ENCODE results near the gene ZNF75A. TPM values are rescaled to one million over a fixed set of nuclear protein-coding genes. Genes with fewer than 3 reads are reported as not detected.

The ZNF75A gene
- total RNA-seq, 1 experiment from 2014 or later, result 15.9 TPM

- no peak for TF ChIP-seq EZH2phosphoT487 (IDR thresholded peaks at IDR 0.05; ENCODE audit: borderline replicate concordance, low read length)
- no peak for TF ChIP-seq CTCF (conservative IDR thresholded peaks at IDR 0.05; ENCODE audit: low read depth, low read length)
- TF ChIP-seq EZH2 (IDR thresholded peaks at IDR 0.05; ENCODE audit: low read length, unreplicated experiment), result no peak
- CTCF ChIA-PET, result no interaction called here
- Histone ChIP-seq H3K4me2 (ENCODE audit: low read length) (no peak overlapping the region), H3K27ac (ENCODE audit: low read length) (no peak overlapping the region), H3K36me3 (ENCODE audit: low read depth, low read length) (peaks cover 34% of the 10 kb centered on the region), H3K4me1 (ENCODE audit: insufficient read depth, low read length) (no peaks in the 10 kb centered on the region), H3K79me2 (ENCODE audit: low read length) (0 out of 2 replicates have a peak, but pooled peaks cover 7% of the 10 kb centered on the region), H3K9me2 (replicated peaks; ENCODE audit: low read length) (no peaks in the 10 kb centered on the region), H4K20me1 (ENCODE audit: low read length) (no peaks in the 10 kb centered on the region), H2AFZ (ENCODE audit: low read length) (no peak overlapping the region), H3K9ac (ENCODE audit: low read length) (no peak overlapping the region), H3K4me3 (ENCODE audit: low read length) (no peak overlapping the region), H3K9me3 (ENCODE audit: low read length) (no peaks in the 10 kb centered on the region), H3F3A (ENCODE audit: low read length, unreplicated experiment) (no peaks in the 10 kb centered on the region), H3K27me3 (ENCODE audit: low read length) (no peaks in the 10 kb centered on the region)
- ATAC-seq, result no peak
- BruUV-seq (replicated peaks), result no TSS peak
- intact Hi-C loops (cut with micrococcal nuclease), result no loop called here
- POLR2A ChIA-PET (ENCODE audit: unreplicated experiment), result no interaction called here
- no peak for DNase-seq
Observed at GRCh38 chr16:3295783-3296182, 9.5 kb upstream of the ZNF75A start.

GRCh38 chr16:3304370-3304769 lies 927 bp upstream of the ZNF75A start:
- CTCF ChIA-PET, result no interaction called here
- Histone ChIP-seq H3K9me3 (ENCODE audit: low read length) (no peaks in the 10 kb centered on the region), H3F3A (ENCODE audit: low read length, unreplicated experiment) (no peaks in the 10 kb centered on the region), H3K36me3 (ENCODE audit: low read depth, low read length) (peaks cover 45% of the 10 kb centered on the region), H3K9ac (ENCODE audit: low read length) (peak overlapping the region; percentile 95), H3K27ac (ENCODE audit: low read length) (peak overlapping the region; percentile 80; the same call in 1 of the 2 replicates), H3K4me2 (ENCODE audit: low read length) (peak overlapping the region; percentile 87), H3K9me2 (replicated peaks; ENCODE audit: low read length) (no peaks in the 10 kb centered on the region), H3K4me1 (ENCODE audit: insufficient read depth, low read length) (peaks cover 6% of the 10 kb centered on the region), H2AFZ (ENCODE audit: low read length) (peak overlapping the region; percentile 85), H3K79me2 (ENCODE audit: low read length) (peaks cover 39% of the 10 kb centered on the region), H3K4me3 (ENCODE audit: low read length) (peak overlapping the region; percentile 84), H4K20me1 (ENCODE audit: low read length) (no peaks in the 10 kb centered on the region), H3K27me3 (ENCODE audit: low read length) (no peaks in the 10 kb centered on the region)
- intact Hi-C loops (cut with micrococcal nuclease), result no loop called here
- DNase-seq (no peak), ATAC-seq (no peak; the same call in 1 of the 2 replicates)
- TF ChIP-seq EZH2phosphoT487 (IDR thresholded peaks at IDR 0.05; ENCODE audit: borderline replicate concordance, low read length) (no peak), CTCF (conservative IDR thresholded peaks at IDR 0.05; ENCODE audit: low read depth, low read length) (no peak), EZH2 (IDR thresholded peaks at IDR 0.05; ENCODE audit: low read length, unreplicated experiment) (no peak)
- POLR2A ChIA-PET (ENCODE audit: unreplicated experiment), result no interaction called here
- no TSS peak for BruUV-seq (replicated peaks)

GRCh38 chr16:3306078-3306477 lies 781 bp downstream of the ZNF75A start:
- Histone ChIP-seq H3K4me1 (ENCODE audit: insufficient read depth, low read length) (peaks cover 6% of the 10 kb centered on the region), H3K27ac (ENCODE audit: low read length) (peak overlapping the region; percentile 80), H3K27me3 (ENCODE audit: low read length) (no peaks in the 10 kb centered on the region), H3K4me3 (ENCODE audit: low read length) (peak overlapping the region; percentile 84), H3K9ac (ENCODE audit: low read length) (peak overlapping the region; percentile 95), H3K4me2 (ENCODE audit: low read length) (peak overlapping the region; percentile 87), H3K36me3 (ENCODE audit: low read depth, low read length) (peaks cover 44% of the 10 kb centered on the region), H3K9me2 (replicated peaks; ENCODE audit: low read length) (no peaks in the 10 kb centered on the region), H3K9me3 (ENCODE audit: low read length) (no peaks in the 10 kb centered on the region), H3F3A (ENCODE audit: low read length, unreplicated experiment) (no peaks in the 10 kb centered on the region), H2AFZ (ENCODE audit: low read length) (peak overlapping the region; percentile 85), H3K79me2 (ENCODE audit: low read length) (peaks cover 39% of the 10 kb centered on the region), H4K20me1 (ENCODE audit: low read length) (no peaks in the 10 kb centered on the region)
- no peak for DNase-seq
- ChIA-PET CTCF (no interaction called here), POLR2A (ENCODE audit: unreplicated experiment) (no interaction called here)
- TF ChIP-seq EZH2 (IDR thresholded peaks at IDR 0.05; ENCODE audit: low read length, unreplicated experiment) (no peak), EZH2phosphoT487 (IDR thresholded peaks at IDR 0.05; ENCODE audit: borderline replicate concordance, low read length) (no peak), CTCF (conservative IDR thresholded peaks at IDR 0.05; ENCODE audit: low read depth, low read length) (no peak)
- intact Hi-C loops (cut with micrococcal nuclease), result no loop called here
- BruUV-seq (replicated peaks), result TSS peak; percentile 51
- ATAC-seq, result no peak
